ENCODE results near the gene C2CD3.

C2CD3 gene

GRCh38 chr11:74004759-74005615 lies 165.8 kb downstream of the C2CD3 start:
- H3K4me3 ChIP-seq (replicated peaks; ENCODE audit: low read depth, low read length): no peak overlapping the region
- no peak for DNase-seq (ENCODE audit: extremely low read depth, low read depth)
- TF ChIP-seq, protein P1, sequence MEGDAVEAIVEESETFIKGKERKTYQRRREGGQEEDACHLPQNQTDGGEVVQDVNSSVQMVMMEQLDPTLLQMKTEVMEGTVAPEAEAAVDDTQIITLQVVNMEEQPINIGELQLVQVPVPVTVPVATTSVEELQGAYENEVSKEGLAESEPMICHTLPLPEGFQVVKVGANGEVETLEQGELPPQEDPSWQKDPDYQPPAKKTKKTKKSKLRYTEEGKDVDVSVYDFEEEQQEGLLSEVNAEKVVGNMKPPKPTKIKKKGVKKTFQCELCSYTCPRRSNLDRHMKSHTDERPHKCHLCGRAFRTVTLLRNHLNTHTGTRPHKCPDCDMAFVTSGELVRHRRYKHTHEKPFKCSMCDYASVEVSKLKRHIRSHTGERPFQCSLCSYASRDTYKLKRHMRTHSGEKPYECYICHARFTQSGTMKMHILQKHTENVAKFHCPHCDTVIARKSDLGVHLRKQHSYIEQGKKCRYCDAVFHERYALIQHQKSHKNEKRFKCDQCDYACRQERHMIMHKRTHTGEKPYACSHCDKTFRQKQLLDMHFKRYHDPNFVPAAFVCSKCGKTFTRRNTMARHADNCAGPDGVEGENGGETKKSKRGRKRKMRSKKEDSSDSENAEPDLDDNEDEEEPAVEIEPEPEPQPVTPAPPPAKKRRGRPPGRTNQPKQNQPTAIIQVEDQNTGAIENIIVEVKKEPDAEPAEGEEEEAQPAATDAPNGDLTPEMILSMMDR (IDR thresholded peaks at IDR 0.05; ENCODE audit: low read depth, low read length, missing control alignments): no peak

- no peak for DNase-seq (ENCODE audit: extremely low read depth, low read depth)
These were observed 166.6 kb downstream of the C2CD3 start for GRCh38 chr11:74004046-74004695.

GRCh38 chr11:74002832-74003231 lies 168.0 kb downstream of the C2CD3 start:
- DNase-seq (ENCODE audit: extremely low read depth, low read depth): no peak
- TF ChIP-seq, protein P1 (IDR thresholded peaks at IDR 0.05; ENCODE audit: low read depth, low read length, missing control alignments): no peak
- no peak overlapping the region for H3K4me3 ChIP-seq (replicated peaks; ENCODE audit: low read depth, low read length)

More at GRCh38 chr11:74004046-74004695, 166.6 kb downstream of the C2CD3 start:
- no peak overlapping the region for H3K4me3 ChIP-seq (replicated peaks; ENCODE audit: low read depth, low read length)
- TF ChIP-seq, protein P1 (IDR thresholded peaks at IDR 0.05; ENCODE audit: low read depth, low read length, missing control alignments): no peak

GRCh38 chr11:74001822-74002286 lies 168.9 kb downstream of the C2CD3 start:
- DNase-seq (ENCODE audit: extremely low read depth, low read depth): no peak
- no peak overlapping the region for H3K4me3 ChIP-seq (replicated peaks; ENCODE audit: low read depth, low read length)

GRCh38 chr11:74000307-74001133 lies 170.3 kb downstream of the C2CD3 start:
- no peak for DNase-seq (ENCODE audit: extremely low read depth, low read depth)
- TF ChIP-seq, protein P1 (IDR thresholded peaks at IDR 0.05; ENCODE audit: low read depth, low read length, missing control alignments): no peak
- no peak overlapping the region for H3K4me3 ChIP-seq (replicated peaks; ENCODE audit: low read depth, low read length)

More at GRCh38 chr11:74001822-74002286, 168.9 kb downstream of the C2CD3 start:
- TF ChIP-seq, protein P1 (IDR thresholded peaks at IDR 0.05; ENCODE audit: low read depth, low read length, missing control alignments): no peak

GRCh38 chr11:73999581-74000306 lies 171.1 kb downstream of the C2CD3 start:
- no peak for DNase-seq (ENCODE audit: extremely low read depth, low read depth)

More at GRCh38 chr11:73999581-74000306, 171.1 kb downstream of the C2CD3 start:
- TF ChIP-seq, protein P1 (IDR thresholded peaks at IDR 0.05; ENCODE audit: low read depth, low read length, missing control alignments): no peak
- H3K4me3 ChIP-seq (replicated peaks; ENCODE audit: low read depth, low read length): no peak overlapping the region

Measured in HFF-Myc (cell line).